Astrocyte (in vitro differentiated cells and primary cell): ENCODE data around the gene SHISAL1. TPM values are rescaled to one million over a fixed set of nuclear protein-coding genes. Genes with fewer than 3 reads are reported as not detected.

Experiments
- DNase-seq: peaks from one replicate; pipeline ENCODE4 v3.0.0-alpha.2; 2010; ENCODE audit warnings: low read depth
- FAIRE-seq: peaks from 2 replicates; lab custom pipeline; 2011; peaks lifted over from hg19 to GRCh38; lab: Jason Lieb, UNC
- H2AFZ ChIP-seq: 2 replicates; pipeline ENCODE4 v1.6.0; 2012; ENCODE audit warnings: low read depth, low read length, inconsistent platforms
- H3K27ac ChIP-seq: 2 replicates; pipeline ENCODE4 v1.5.1; 2011; ENCODE audit warnings: low read depth, low read length, inconsistent platforms
- H3K27me3 ChIP-seq: 2 replicates; pipeline ENCODE4 v1.6.0; 2011; ENCODE audit warnings: low read length, inconsistent platforms; ENCODE audit not compliant: insufficient read depth
- H3K36me3 ChIP-seq: 2 replicates; pipeline ENCODE4 v1.5.1; 2011; ENCODE audit warnings: low read length, inconsistent platforms; ENCODE audit not compliant: insufficient read depth
- H3K4me1 ChIP-seq: 2 replicates; pipeline ENCODE4 v1.5.1; 2011; ENCODE audit warnings: low read length, inconsistent platforms; ENCODE audit not compliant: insufficient read depth
- H3K4me2 ChIP-seq: 2 replicates; pipeline ENCODE4 v1.6.0; 2012; ENCODE audit warnings: low read length, inconsistent platforms
- H3K4me3 ChIP-seq: 2 replicates; pipeline ENCODE4 v1.5.1; 2011; ENCODE audit warnings: low read depth, mild to moderate bottlenecking, low read length, inconsistent platforms; ENCODE audit not compliant: insufficient read depth
- H3K79me2 ChIP-seq: 2 replicates; pipeline ENCODE4 v1.6.0; 2012; ENCODE audit warnings: mild to moderate bottlenecking, low read length, inconsistent platforms; ENCODE audit not compliant: insufficient read depth
- H3K9ac ChIP-seq: 2 replicates; pipeline ENCODE4 v1.6.0; 2012; ENCODE audit warnings: mild to moderate bottlenecking, low read length, inconsistent platforms
- H3K9me3 ChIP-seq: 2 replicates; pipeline ENCODE4 v1.5.1; 2012; ENCODE audit warnings: low read depth, mild to moderate bottlenecking, low read length, inconsistent platforms; ENCODE audit not compliant: insufficient read depth
- H4K20me1 ChIP-seq: 2 replicates; pipeline ENCODE4 v1.6.0; 2012; ENCODE audit warnings: low read length, inconsistent platforms; ENCODE audit not compliant: insufficient read depth
- H3K27ac Mint-ChIP-seq: one replicate; pipeline ENCODE4 v1.8.0; 2021; ENCODE audit warnings: mild to moderate bottlenecking, mixed read lengths; ENCODE audit not compliant: unreplicated experiment
- H3K27me3 Mint-ChIP-seq: one replicate; pipeline ENCODE4 v1.8.0; 2021; ENCODE audit warnings: low read depth, mixed read lengths; ENCODE audit not compliant: unreplicated experiment
- H3K36me3 Mint-ChIP-seq: one replicate; pipeline ENCODE4 v1.8.0; 2021; ENCODE audit warnings: low read depth, mixed read lengths; ENCODE audit not compliant: unreplicated experiment
- H3K4me1 Mint-ChIP-seq: one replicate; pipeline ENCODE4 v1.8.0; 2021; ENCODE audit warnings: low read depth, mixed read lengths; ENCODE audit not compliant: unreplicated experiment
- H3K4me3 Mint-ChIP-seq: one replicate; pipeline ENCODE4 v1.8.0; 2021; ENCODE audit warnings: mild to moderate bottlenecking, moderate library complexity, mixed read lengths; ENCODE audit not compliant: unreplicated experiment
- H3K9me3 Mint-ChIP-seq: one replicate; pipeline ENCODE4 v1.8.0; 2021; ENCODE audit warnings: mild to moderate bottlenecking, mixed read lengths; ENCODE audit not compliant: unreplicated experiment
- EZH2 ChIP-seq: IDR thresholded peaks from 2 replicates; pipeline ENCODE4 v1.6.1; 2012; ENCODE audit warnings: mild to moderate bottlenecking, low read length, inconsistent platforms; ENCODE audit not compliant: insufficient read depth
- total RNA-seq: library from RNA; stranded (reverse); gene quantifications from 2 replicates; pipeline ENCODE4 v1.2.1, GENCODE V29; 2021
- TF ChIP-seq, protein P1 (sequence below): IDR thresholded peaks from 2 replicates; pipeline ENCODE4 v1.5.1; 2011; ENCODE audit warnings: low read depth, mild to moderate bottlenecking, inconsistent platforms, low read length, moderate library complexity; ENCODE audit not compliant: insufficient read depth

SHISAL1 gene
- total RNA-seq, 1 donor from 2014 or later, result 0.36 TPM

DNA sequence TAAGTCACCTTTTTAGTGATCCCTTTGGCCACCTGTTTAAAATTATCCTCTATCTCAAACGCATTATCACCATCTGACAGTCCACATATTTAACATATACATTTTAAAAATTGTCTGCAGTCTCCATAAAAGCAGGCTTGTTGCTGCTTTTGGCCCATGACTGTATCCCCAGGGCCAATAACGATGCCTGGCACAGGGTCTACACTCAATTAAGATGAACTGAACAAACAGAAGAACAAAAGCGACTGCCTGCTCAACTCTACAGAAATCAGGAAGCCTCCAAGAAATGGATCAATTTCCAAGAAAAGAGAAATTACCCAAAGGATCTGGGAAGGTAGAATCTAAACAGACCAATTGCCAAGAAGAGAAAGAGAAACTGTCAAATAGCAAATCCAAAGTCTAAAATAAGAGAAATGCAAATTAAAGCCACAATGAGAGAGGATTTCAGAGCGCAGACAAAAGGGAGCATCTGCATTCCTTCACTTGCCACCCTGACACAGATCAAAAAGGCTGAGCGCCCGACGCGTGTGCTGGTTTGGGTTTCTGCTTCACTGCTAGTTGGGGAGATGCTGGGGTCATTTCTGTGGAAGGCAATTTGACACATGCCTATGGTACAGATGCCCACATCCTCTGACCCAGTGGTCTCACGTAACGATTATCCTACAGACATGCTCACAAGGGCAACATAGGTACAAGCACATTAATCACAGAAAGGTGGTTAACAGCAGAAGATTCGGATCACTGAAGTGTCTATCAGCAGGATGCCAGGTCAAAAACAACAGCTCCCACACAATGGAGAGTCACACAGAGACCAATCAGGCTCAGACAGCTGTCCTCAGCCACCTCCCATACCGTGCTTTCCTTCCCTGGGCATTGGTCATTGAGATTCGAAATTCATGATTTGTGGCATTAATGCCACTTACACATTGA is 55.9 kb downstream of the SHISAL1 start:
- no peak overlapping the region for H3K4me3 Mint-ChIP-seq
- Histone ChIP-seq H3K27ac (no peak overlapping the region), H2AFZ (no peak overlapping the region), H3K27me3 (peaks cover 14% of the 10 kb centered on the region), H3K4me1 (no peaks in the 10 kb centered on the region), H3K4me3 (no peak overlapping the region), H3K4me2 (no peak overlapping the region), H3K36me3 (no peaks in the 10 kb centered on the region), H3K9ac (no peak overlapping the region), H3K79me2 (no peaks in the 10 kb centered on the region), H4K20me1 (no peaks in the 10 kb centered on the region), H3K9me3 (no peaks in the 10 kb centered on the region)
- H3K36me3 Mint-ChIP-seq, result no peaks in the 10 kb centered on the region
- no peak for FAIRE-seq
- H3K9me3 Mint-ChIP-seq, result peaks cover 3% of the 10 kb centered on the region
- TF ChIP-seq, protein P1, sequence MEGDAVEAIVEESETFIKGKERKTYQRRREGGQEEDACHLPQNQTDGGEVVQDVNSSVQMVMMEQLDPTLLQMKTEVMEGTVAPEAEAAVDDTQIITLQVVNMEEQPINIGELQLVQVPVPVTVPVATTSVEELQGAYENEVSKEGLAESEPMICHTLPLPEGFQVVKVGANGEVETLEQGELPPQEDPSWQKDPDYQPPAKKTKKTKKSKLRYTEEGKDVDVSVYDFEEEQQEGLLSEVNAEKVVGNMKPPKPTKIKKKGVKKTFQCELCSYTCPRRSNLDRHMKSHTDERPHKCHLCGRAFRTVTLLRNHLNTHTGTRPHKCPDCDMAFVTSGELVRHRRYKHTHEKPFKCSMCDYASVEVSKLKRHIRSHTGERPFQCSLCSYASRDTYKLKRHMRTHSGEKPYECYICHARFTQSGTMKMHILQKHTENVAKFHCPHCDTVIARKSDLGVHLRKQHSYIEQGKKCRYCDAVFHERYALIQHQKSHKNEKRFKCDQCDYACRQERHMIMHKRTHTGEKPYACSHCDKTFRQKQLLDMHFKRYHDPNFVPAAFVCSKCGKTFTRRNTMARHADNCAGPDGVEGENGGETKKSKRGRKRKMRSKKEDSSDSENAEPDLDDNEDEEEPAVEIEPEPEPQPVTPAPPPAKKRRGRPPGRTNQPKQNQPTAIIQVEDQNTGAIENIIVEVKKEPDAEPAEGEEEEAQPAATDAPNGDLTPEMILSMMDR, result no peak
- TF ChIP-seq EZH2, result no peak
- H3K4me1 Mint-ChIP-seq, result no peaks in the 10 kb centered on the region
- peaks cover 41% of the 10 kb centered on the region for H3K27me3 Mint-ChIP-seq
- no peak overlapping the region for H3K27ac Mint-ChIP-seq
- DNase-seq, result no peak

DNA sequence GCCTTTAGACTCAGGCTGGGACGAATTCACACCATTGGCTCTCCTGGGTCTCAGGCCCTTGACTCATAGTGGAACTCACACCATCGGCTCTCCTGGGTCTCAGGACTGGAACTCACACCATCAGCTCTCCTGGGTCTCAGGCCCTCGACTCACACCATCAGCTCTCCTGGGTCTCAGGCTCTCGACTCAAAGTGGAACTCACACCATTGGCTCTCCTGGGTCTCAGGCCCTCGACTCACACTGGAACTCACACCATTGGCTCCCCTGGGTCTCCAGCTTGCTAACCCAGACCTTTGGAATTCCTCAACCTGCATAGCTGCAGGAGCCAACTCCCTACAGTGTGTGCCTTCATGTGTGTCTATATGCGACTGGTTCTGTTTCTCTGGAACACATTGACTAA is 56.7 kb downstream of the SHISAL1 start:
- peaks cover 35% of the 10 kb centered on the region for H3K27me3 Mint-ChIP-seq
- DNase-seq (no peak), FAIRE-seq (no peak)
- no peaks in the 10 kb centered on the region for H3K36me3 ChIP-seq
- no peak for TF ChIP-seq EZH2
- H3K79me2 ChIP-seq, result no peaks in the 10 kb centered on the region
- H3K27ac Mint-ChIP-seq, result no peak overlapping the region
- H3K4me1 Mint-ChIP-seq, result no peaks in the 10 kb centered on the region
- no peak overlapping the region for H3K4me2 ChIP-seq
- H3K27me3 ChIP-seq, result peaks cover 14% of the 10 kb centered on the region
- no peak overlapping the region for H3K9ac ChIP-seq
- H3K9me3 ChIP-seq, result no peaks in the 10 kb centered on the region
- H4K20me1 ChIP-seq, result no peaks in the 10 kb centered on the region
- H3K4me1 ChIP-seq, result no peaks in the 10 kb centered on the region
- no peak overlapping the region for H3K4me3 Mint-ChIP-seq
- no peak overlapping the region for H3K4me3 ChIP-seq
- H3K9me3 Mint-ChIP-seq, result peaks cover 4% of the 10 kb centered on the region
- no peak overlapping the region for H2AFZ ChIP-seq
- H3K27ac ChIP-seq, result no peak overlapping the region
- no peaks in the 10 kb centered on the region for H3K36me3 Mint-ChIP-seq

DNA sequence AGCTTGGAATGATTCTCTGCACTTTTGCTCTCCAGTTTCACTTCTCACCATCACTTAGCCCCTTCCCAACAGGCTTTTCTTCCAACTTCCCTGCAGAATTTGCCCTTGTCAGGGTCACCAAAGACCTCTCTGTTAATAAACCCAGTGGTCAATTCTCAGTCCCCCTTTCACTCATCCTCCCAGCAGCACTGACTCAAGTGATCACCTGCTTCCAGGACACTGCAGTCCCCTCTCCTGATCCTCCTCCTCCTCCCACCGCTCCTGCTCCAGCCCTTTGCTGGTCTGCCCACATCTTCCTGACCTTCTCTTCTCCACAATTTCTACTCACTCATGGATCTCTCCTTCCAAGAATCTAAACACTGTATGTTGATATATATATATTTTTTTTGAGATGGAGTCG is 57.9 kb downstream of the SHISAL1 start:
- Histone ChIP-seq H3K4me1 (no peaks in the 10 kb centered on the region), H3K36me3 (no peaks in the 10 kb centered on the region), H2AFZ (no peak overlapping the region), H4K20me1 (no peaks in the 10 kb centered on the region), H3K79me2 (no peaks in the 10 kb centered on the region), H3K9me3 (no peaks in the 10 kb centered on the region), H3K9ac (no peak overlapping the region), H3K27ac (no peak overlapping the region), H3K4me3 (no peak overlapping the region), H3K4me2 (no peak overlapping the region), H3K27me3 (peaks cover 14% of the 10 kb centered on the region)
- Mint-ChIP-seq H3K27ac (no peak overlapping the region), H3K9me3 (peaks cover 14% of the 10 kb centered on the region), H3K36me3 (no peaks in the 10 kb centered on the region), H3K27me3 (peaks cover 30% of the 10 kb centered on the region), H3K4me1 (no peaks in the 10 kb centered on the region), H3K4me3 (no peak overlapping the region)
- TF ChIP-seq EZH2, result no peak
- TF ChIP-seq, protein P1, result no peak
- no peak for FAIRE-seq
- DNase-seq, result no peak
